Measurements from ENCODE around the gene NANOS2. TPM values are rescaled to one million over a fixed set of nuclear protein-coding genes. Genes with fewer than 3 reads are reported as not detected.

The NANOS2 gene
- total and polyA plus RNA-seq, 2 of the 13 experiments (the other 11 are each of a cell fraction or from before 2014, with no cell fraction given) = not detected

DNA sequence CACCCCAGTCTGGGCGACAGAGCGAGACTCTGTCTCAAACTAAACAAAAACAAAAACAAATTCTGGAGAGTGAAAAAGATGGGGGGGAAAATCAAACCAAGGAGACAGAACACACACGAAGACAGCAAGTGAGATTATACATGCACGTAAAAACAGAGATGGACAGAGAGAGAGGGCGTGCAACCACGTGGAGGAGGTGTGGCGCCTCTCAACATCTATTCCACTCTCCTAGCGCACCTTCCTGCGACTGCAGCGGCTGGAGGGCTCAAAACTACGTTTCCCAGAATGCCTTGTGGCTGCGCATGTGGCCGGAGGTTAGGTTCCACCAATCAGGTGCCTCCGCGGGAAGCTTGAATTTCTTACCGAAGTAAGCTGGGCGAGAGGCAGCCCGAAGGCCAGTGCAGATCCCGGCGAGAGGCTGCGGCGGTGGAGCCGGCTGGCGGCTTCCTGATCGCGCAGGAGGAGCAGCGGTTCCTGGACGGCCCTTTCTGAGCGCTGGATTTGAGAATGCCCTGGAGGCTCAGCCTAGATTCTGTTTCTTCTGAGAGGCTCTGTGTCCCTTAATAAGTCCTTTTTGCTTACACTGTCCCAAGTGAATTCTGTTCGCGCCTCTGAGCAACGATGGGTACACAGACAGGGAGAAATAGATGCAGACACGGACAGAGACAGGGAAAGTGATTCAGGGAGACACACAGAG lies 13.1 kb upstream of the NANOS2 start (continued):
- no peak for TF ChIP-seq ZNF570 (CRISPR knock-in tag; IDR thresholded peaks at IDR 0.05; ENCODE audit: borderline replicate concordance)
- peak; percentile 53 for TF ChIP-seq XRCC5 (optimal IDR thresholded peaks at IDR 0.05; ENCODE audit: low read length)
- TF ChIP-seq IRF2 (CRISPR knock-in tag; IDR thresholded peaks at IDR 0.05) = peak; percentile 93
- TF ChIP-seq ATF7-NPFF (CRISPR knock-in tag; IDR thresholded peaks at IDR 0.05; ENCODE audit: low read depth) = peak; percentile 81
- TF ChIP-seq ZFX (CRISPR knock-in tag; IDR thresholded peaks at IDR 0.05; ENCODE audit: low read depth) = peak; percentile 67; the same call in 1 of the 2 replicates
- TF ChIP-seq BHLHE40 (IDR thresholded peaks at IDR 0.05; ENCODE audit: low read length) = no peak
- TF ChIP-seq, protein P1, sequence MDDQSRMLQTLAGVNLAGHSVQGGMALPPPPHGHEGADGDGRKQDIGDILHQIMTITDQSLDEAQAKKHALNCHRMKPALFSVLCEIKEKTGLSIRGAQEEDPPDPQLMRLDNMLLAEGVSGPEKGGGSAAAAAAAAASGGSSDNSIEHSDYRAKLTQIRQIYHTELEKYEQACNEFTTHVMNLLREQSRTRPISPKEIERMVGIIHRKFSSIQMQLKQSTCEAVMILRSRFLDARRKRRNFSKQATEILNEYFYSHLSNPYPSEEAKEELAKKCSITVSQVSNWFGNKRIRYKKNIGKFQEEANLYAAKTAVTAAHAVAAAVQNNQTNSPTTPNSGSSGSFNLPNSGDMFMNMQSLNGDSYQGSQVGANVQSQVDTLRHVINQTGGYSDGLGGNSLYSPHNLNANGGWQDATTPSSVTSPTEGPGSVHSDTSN (CRISPR knock-in tag; IDR thresholded peaks at IDR 0.05; ENCODE audit: borderline replicate concordance) = no peak
- no peak for TF ChIP-seq RFX5 (IDR thresholded peaks at IDR 0.05; ENCODE audit: low read depth, low read length)
- TF ChIP-seq, protein P2, sequence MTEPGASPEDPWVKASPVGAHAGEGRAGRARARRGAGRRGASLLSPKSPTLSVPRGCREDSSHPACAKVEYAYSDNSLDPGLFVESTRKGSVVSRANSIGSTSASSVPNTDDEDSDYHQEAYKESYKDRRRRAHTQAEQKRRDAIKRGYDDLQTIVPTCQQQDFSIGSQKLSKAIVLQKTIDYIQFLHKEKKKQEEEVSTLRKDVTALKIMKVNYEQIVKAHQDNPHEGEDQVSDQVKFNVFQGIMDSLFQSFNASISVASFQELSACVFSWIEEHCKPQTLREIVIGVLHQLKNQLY (CRISPR knock-in tag; IDR thresholded peaks at IDR 0.05) = peak; percentile 75
- TF ChIP-seq HMG20A (CRISPR knock-in tag; IDR thresholded peaks at IDR 0.05; ENCODE audit: borderline replicate concordance) = no peak
- TF ChIP-seq, protein P3, sequence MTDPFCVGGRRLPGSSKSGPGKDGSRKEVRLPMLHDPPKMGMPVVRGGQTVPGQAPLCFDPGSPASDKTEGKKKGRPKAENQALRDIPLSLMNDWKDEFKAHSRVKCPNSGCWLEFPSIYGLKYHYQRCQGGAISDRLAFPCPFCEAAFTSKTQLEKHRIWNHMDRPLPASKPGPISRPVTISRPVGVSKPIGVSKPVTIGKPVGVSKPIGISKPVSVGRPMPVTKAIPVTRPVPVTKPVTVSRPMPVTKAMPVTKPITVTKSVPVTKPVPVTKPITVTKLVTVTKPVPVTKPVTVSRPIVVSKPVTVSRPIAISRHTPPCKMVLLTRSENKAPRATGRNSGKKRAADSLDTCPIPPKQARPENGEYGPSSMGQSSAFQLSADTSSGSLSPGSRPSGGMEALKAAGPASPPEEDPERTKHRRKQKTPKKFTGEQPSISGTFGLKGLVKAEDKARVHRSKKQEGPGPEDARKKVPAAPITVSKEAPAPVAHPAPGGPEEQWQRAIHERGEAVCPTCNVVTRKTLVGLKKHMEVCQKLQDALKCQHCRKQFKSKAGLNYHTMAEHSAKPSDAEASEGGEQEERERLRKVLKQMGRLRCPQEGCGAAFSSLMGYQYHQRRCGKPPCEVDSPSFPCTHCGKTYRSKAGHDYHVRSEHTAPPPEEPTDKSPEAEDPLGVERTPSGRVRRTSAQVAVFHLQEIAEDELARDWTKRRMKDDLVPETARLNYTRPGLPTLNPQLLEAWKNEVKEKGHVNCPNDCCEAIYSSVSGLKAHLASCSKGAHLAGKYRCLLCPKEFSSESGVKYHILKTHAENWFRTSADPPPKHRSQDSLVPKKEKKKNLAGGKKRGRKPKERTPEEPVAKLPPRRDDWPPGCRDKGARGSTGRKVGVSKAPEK (CRISPR knock-in tag; IDR thresholded peaks at IDR 0.05; ENCODE audit: borderline replicate concordance) = no peak
- TF ChIP-seq ZNF678 (CRISPR knock-in tag; IDR thresholded peaks at IDR 0.05) = no peak
- 0 out of 2 replicates have a peak, but pooled peaks have one; percentile 60 for TF ChIP-seq RFXANK (CRISPR knock-in tag; IDR thresholded peaks at IDR 0.05)
- TF ChIP-seq SRSF4 (IDR thresholded peaks at IDR 0.05; ENCODE audit: low read depth, low read length, poor library complexity, severe bottlenecking) = no peak
- TF ChIP-seq JDP2 (CRISPR knock-in tag; IDR thresholded peaks at IDR 0.05; ENCODE audit: borderline replicate concordance) = no peak
- TF ChIP-seq ADNP (CRISPR knock-in tag; IDR thresholded peaks at IDR 0.05) = no peak
- TF ChIP-seq POLR2AphosphoS5 (IDR thresholded peaks at IDR 0.05; ENCODE audit: low read depth, low read length) = peak; percentile 64
- TF ChIP-seq, protein P4, sequence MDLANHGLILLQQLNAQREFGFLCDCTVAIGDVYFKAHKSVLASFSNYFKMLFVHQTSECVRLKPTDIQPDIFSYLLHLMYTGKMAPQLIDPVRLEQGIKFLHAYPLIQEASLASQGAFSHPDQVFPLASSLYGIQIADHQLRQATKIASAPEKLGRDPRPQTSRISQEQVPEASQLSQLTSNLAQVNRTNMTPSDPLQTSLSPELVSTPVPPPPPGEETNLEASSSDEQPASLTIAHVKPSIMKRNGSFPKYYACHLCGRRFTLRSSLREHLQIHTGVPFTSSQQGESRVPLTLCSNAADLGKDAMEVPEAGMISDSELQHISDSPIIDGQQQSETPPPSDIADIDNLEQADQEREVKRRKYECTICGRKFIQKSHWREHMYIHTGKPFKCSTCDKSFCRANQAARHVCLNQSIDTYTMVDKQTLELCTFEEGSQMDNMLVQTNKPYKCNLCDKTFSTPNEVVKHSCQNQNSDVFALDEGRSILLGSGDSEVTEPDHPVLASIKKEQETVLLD (CRISPR knock-in tag; IDR thresholded peaks at IDR 0.05; ENCODE audit: low read depth) = peak; percentile 47; the same call in 1 of the 2 replicates
- TF ChIP-seq GATAD2A (CRISPR knock-in tag; IDR thresholded peaks at IDR 0.05) = no peak
- no peak for TF ChIP-seq ZFP82 (CRISPR knock-in tag; IDR thresholded peaks at IDR 0.05; ENCODE audit: borderline replicate concordance)
- TF ChIP-seq, protein P5, sequence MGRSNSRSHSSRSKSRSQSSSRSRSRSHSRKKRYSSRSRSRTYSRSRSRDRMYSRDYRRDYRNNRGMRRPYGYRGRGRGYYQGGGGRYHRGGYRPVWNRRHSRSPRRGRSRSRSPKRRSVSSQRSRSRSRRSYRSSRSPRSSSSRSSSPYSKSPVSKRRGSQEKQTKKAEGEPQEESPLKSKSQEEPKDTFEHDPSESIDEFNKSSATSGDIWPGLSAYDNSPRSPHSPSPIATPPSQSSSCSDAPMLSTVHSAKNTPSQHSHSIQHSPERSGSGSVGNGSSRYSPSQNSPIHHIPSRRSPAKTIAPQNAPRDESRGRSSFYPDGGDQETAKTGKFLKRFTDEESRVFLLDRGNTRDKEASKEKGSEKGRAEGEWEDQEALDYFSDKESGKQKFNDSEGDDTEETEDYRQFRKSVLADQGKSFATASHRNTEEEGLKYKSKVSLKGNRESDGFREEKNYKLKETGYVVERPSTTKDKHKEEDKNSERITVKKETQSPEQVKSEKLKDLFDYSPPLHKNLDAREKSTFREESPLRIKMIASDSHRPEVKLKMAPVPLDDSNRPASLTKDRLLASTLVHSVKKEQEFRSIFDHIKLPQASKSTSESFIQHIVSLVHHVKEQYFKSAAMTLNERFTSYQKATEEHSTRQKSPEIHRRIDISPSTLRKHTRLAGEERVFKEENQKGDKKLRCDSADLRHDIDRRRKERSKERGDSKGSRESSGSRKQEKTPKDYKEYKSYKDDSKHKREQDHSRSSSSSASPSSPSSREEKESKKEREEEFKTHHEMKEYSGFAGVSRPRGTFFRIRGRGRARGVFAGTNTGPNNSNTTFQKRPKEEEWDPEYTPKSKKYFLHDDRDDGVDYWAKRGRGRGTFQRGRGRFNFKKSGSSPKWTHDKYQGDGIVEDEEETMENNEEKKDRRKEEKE (IDR thresholded peaks at IDR 0.05) = no peak
- no peak for TF ChIP-seq NFRKB (IDR thresholded peaks at IDR 0.05)
- TF ChIP-seq ZFP1 (CRISPR knock-in tag; IDR thresholded peaks at IDR 0.05) = no peak; the same call in 1 of the 2 replicates

All from HepG2 (cell line).